ENCODE data around the gene RFTN2. TPM values are rescaled to one million over a fixed set of nuclear protein-coding genes. Genes with fewer than 3 reads are reported as not detected.
"Not testable (repeated sequence)": the region's sequence is repeated elsewhere in the genome, so short reads cannot be mapped to it uniquely, and the experiment has no call there.

The RFTN2 gene
- total RNA-seq, 1 experiment from 2014 or later: 1.5 TPM

DNA sequence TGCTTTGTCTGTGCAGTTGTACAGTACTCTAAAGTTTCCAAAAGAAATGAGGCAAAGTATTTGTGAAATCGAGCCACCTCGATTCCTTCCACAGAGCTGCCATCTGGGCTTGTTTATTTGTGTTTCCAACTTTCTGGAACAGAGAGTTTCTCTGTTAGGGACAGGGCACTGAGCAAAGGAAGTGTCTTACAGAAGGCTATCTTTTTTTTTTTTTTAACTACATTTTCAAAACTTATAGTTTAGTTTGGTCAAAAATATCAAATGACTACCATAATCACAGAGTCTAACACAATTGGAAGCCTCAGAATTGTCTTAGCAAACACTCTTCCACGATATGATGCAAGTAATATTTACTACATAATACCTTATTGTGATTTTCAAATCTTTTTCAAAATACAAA, 796 bp downstream of the RFTN2 start:
- peak; percentile 42 for DNase-seq (ENCODE audit: low spot score)

DNA sequence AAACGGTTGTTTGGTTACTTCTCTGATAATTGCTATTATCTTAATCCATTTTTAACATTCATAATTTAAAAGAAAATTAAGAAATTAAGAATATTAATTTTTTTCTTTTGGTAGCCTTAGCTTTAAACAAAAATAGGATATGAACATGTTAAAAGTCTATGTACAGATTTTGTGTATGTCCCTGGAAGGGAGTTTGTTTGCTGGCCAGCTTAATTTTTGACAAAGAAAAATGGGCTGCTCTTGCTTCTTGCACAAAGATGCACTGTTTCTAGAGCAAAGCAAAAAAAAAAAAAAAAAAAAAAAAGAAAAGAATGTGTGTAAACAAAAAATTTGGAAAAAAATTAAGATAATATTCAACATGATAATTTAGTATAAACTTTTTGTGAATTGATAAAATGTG, 1.3 kb downstream of the RFTN2 start:
- DNase-seq (ENCODE audit: low spot score): no peak

DNA sequence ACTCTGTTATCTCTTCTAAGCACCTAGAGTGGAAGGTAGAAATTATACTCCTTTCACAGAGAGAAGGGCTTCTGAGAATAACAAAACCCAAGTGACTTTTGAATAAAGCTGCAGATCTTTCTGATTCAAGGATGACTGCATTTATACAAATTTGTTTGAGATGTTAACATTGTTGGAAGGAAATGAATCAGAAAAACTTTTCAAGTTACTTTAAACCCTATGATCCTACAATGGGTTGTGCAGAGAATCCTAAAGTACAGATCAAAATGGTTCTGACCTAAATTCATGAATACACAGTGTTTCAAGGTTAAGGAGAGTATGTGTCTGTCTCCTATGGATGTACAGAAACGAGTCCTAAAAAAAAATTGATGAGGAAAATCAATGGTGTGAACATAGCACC, 1.8 kb downstream of the RFTN2 start:
- no peak for DNase-seq (ENCODE audit: low spot score)

DNA sequence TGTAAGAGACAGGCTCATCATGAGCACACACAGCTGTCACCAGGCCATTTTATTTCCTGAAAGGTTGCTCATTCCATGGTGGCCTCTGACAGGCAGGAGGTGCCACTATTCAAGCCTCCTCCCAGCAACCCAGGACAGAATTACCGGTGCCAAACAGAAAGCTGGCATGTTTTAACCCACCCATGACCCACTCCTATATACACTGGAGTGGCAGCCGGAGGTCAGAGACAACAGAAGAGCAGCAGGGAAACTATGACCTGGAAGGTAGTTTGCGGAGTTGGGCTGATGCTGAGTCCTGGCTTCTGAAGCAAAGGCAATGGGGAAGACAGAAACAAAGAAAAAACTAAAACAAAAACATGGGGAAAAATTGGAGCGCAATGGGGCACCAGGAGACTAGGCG, 2.3 kb downstream of the RFTN2 start:
- DNase-seq (ENCODE audit: low spot score): no peak

DNA sequence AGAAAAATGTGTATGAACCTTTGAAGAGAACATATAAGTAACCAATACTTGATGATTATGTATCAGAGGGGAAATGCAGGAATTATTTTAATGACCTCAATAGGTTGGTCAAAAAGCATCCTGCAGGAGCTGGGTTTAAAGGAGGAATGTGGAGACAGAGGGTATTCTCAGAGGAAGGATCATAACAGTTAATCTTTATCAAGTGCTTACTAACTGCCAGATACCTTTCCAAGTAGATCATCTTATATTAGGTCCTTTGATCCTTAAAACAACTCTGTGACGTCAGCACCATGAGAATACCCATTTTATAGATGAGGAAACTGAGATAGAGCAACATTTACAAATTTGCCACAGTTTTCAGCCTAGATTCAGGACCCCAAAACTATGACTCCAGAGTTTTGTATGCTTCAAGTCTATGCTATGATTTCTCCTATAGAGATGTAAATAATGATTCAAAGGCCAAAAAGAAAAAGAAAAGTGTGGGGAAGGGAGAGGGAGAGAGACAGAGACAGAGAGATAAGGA, 3.0 kb downstream of the RFTN2 start:
- DNase-seq (ENCODE audit: low spot score): no peak

DNA sequence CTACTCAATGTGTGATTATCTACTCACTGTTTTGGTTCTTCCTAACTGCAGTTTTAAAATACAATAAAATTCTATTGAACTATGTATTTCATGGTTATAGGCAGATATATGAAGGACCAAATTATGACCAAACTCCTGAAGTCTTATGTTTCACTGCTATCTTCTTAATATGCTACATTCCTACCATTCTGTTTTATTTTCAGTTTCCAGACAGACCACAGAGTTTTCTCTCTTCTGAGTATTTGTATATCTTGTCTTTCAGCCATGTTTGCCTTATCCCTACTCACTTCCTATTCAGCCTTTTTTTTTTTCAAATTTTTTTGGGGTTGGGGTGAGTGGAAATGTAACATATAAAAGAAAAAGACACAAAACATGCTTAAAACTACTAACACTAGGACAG, 6.3 kb downstream of the RFTN2 start:
- DNase-seq (ENCODE audit: low spot score): no peak

DNA sequence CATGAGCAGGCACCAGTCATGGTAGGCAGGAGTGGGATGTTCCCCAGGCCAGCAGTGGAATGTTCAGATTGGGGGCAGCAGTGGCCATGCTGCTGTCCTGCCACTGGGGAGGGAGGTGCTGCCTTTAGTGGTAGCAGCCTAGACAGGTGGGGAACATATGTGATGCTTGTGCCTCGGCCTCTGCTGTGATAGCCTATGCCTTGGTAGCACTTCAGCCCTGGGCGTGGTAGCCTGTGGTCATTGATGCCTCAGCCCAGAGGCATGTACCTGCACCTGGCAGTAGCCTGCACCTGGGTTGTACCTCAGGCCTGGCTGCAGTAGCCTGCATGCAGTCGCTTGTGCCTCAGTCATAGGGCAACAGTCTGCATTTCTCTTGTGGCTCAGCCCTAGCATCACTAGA, 7.1 kb downstream of the RFTN2 start:
- DNase-seq (ENCODE audit: low spot score): no peak

DNA sequence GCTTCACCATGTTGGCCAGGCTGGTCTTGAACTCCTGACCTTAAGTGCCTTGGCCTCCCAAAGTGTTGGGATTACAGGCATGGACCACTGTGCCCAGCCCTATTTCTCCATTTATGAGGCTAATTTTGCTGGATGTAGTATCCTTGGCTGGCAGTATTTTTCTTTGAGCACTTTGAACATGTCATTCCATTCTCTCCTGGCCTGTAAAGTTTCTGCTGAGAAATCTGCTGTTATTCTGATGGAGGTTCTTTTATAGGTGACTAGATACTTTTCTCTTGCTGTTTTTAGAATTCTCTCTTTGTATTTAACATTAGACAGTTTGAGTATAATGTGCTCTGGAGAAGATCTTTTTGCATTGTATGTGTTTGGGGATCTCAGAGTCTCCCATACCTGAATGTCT, 9.1 kb downstream of the RFTN2 start:
- DNase-seq (ENCODE audit: low spot score): no peak

DNA sequence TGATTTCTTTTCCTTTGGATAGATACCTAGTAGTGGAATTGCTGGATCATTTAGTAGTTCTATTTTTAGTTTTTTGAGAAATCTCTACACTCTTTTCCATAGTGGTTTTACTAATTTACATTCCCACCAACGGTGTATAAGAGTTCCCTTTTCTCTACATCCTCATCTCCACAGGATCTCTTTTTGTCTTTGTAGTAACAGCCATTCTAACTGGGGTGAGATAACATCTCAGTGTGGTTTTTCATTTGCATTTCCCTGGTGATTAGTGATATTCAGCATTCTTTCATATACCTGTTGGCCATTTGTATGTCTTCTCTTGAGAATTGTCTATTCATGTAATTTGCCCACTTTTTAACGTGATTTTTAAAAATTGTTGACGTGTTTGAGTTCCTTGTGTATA, 13.8 kb downstream of the RFTN2 start:
- DNase-seq (ENCODE audit: low spot score): no peak

DNA sequence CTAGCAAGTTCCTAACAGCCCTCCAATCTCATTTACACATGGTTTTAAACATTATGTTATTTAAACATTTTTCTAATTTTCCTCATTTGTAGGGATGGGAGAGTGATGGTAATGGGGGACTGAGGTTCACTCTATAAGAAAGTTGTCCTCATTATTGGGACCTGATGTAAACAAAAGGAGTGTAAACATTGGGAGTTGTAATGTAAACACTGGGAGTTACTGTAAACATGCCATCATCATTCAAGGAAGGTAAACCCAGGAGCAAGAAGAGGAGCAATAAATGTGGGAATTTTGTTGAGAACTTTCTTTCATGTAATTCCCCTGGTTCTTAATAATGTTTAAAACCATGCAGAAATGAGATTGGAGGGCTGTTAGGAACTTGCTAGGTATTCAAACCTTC, 17.8 kb downstream of the RFTN2 start:
- DNase-seq (ENCODE audit: low spot score): no peak

DNA sequence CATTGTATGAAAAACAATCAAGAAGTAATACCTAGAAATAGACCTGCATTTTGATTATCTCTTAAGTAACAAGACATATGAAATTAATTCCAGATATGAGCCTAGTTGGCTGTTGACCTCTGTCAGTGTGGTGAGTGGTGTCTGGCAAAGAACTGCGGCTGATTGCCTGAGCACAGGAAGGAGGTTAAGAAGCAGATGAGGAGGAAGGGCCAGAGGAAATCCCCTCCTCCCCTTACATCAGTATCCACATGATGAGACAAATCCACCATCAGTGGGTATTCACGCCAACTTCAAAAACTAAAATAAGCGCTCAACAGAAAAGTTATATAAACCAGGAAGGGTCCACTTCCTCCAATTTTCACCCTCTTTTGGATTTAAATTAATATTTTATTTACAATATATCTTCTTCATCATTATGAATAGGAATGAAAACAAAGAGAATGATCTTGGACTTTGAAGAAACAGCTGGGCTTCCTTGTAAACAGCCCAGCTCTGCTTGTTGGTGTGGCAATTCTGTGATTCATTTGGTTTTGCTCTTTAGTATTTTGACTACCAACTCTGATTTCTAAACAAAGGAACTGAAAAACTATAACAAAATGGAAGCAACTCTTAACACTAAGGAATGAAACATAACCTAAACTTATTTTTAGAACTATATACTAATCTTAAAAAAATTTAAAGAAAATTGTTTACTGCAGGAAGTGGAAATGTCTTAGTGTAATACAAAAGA, 27.3 kb downstream of the RFTN2 start:
- no peak for DNase-seq (ENCODE audit: low spot score)

DNA sequence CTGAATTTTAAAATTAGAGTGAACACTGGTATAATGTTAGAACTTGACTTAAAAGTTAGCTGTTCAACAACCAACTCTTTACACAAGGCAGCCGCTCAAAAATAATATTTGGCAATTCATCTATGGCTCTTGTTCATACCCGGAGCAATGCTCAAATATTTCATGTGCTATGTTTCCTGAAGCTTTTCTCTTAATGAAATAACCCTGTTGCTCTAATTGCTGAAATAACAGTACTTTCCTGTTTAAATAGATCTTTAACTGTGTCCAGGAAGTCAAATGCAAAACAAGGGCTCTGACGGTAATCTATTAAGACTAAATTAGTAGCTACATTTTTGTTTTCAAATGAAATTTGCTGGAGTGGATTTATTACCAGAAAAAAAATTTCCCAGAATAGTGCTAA, 33.7 kb downstream of the RFTN2 start:
- no peak for DNase-seq (ENCODE audit: low spot score)

DNA sequence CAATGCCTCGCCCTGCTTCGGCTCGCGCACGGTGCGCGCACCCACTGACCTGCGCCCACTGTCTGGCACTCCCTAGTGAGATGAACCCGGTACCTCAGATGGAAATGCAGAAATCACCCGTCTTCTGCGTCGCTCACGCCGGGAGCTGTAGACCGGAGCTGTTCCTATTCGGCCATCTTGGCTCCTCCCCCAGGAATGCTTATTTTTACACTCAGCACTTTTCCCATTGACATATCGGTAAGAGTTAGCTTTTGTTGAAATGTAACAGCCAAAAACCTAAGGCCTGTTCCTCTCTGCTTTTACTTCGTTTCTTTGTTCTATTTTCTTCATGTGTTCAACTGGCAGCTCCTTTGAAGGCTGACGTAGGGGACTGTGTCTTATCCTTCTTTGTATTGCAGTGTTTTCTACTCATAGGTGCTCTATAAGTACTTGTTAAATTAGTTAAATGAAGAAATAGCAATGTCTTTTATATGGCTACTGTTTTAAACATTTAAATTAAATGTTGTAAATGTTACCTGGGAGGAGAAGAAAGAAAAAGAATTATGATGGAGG, 34.7 kb downstream of the RFTN2 start:
- DNase-seq (ENCODE audit: low spot score): not testable (repeated sequence)

DNA sequence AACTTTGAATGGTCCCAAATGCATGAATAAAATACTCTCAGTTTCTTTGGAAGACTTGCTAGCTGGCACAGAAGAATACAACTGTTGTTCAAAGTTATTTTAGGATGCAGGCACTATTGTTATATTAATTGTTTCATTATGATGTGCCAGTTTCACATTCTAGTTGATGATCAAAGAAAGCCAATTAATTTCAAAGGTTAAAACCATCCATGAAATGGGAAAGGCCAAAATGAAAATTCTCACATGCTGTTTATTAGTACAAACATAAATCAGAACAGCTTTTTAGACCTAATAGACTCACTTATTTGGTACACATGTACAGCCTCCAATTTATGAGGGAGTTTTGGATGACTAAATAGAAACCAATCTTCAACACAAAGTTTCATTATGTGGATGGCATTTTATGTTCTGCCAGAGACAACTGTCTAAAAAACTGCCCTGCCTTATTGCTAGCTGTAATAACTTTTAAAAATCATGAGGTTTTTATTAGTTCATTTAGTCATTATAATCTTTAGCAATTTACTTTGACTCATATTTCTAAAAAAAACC, 42.2 kb downstream of the RFTN2 start:
- DNase-seq (ENCODE audit: low spot score): no peak

DNA sequence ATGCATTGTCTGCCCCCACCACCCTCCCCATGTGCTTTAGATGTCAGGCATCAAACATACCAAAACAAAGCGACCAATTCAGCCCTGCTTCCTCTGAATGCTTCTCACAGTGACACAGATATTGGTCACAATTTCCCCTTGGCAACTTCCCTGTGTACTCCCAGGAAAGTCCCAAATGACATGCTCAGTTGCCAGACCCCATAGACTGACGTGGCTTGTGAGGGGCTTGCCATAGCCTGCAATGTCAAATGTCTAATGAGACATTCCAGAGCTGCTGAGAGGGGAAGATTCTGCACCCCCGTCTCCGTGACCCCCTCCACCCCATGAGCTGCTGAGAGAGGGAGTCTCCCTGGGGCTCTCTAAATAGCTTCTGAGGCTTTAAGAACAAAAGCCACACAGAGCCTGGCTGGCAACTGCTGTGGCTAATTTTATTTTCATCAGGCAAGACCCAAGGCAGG, 47.3 kb downstream of the RFTN2 start:
- DNase-seq (ENCODE audit: low spot score): no peak

DNA sequence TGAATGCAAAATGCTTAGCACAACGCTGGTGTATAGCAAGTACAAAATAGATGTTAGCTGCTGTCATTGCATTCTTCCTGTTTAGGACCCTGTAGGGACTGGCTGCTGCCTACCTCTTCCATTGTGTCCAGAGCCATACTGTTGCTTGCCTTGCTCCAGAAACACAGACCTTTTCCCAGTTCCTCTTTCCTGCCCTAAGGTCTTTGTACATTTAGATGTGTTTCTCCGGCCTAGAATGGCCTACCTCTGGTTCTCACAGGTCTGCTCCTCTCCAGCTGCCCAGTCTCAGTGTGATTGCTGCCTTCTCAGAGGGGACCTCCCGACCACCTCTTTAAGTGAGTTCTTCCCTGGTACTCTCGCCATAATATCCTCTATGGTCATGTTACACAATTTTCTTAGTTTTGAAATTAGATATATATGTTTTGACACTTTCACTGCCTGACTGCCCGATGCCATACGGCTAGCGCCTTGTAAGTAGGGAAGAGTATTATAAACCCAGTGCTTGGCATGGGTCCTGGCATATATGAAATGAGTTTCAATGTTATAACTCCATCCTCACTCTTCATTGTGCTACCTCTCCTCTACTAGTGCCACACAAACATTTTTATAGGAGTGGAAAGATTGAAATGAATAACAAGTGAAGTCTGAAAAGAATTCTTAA, 48.3 kb downstream of the RFTN2 start:
- no peak for DNase-seq (ENCODE audit: low spot score)

DNA sequence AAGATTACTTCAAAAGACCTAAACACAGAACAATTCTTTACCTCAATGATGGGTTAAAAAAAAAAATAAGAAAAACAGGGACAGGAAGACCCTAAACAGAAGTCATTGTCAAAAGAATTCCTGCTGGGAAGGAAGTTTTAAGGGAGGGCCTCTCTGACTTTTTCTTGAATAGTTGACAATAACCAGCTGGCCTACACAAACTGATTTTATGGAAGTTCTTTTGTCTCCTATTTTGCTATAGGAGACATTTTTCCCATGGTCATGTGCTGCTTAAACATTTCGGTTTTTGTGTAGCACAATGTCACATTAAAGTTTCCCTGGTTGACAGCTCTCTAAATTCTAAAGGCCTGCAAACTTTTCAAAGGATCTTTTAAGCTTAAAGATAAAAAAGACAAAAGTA, 55.3 kb downstream of the RFTN2 start:
- DNase-seq (ENCODE audit: low spot score): no peak

DNA sequence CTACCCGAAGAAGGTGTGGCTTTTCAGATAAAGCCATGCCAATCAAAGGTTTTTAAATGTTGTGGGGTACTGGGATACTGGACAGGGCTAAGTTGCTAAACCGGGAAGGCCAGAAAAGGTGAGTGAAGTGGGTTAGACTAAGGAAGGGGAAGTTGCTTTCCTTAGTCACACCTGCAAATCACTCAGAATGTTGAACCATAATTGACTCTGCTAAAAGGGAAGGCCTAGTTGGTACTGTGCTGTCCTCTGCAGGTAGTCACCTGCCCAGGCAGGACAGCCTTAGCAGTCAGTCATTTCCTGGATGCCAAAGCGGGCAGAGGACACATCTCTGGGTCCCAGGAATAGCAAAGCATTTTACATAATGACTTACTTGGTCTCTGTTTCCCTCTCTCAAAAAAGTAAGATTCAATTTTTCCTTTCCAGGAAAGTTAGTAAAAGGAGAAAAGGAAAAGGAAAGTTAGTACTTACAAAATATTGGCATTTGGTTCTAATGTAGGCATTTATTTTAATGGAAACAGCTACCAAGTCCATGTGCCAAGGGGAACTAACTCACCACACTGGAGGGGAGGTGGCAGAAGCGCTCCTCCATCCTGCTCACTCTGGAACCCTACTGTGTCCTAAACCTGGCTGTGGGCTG, 60.3 kb downstream of the RFTN2 start:
- DNase-seq (ENCODE audit: low spot score): no peak

DNA sequence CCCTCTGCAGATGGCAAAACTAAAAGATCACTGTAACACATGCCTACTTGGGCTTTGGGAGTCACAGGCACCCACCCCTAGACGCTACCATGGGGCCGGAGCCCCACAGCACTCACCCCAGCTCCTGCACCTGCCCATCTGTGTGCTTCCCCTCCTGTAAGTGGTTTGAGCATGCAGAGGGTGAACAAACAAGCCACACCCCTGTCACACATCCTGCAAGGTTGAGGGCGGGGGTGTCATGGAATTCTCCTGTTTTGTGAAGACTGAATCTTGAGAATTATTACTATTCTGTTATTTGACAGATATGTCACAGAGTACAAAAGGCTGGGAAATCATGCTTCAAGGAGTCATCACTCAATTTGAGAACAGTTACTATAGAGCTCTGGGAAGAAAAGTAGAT, 60.9 kb downstream of the RFTN2 start:
- DNase-seq (ENCODE audit: low spot score): no peak

DNA sequence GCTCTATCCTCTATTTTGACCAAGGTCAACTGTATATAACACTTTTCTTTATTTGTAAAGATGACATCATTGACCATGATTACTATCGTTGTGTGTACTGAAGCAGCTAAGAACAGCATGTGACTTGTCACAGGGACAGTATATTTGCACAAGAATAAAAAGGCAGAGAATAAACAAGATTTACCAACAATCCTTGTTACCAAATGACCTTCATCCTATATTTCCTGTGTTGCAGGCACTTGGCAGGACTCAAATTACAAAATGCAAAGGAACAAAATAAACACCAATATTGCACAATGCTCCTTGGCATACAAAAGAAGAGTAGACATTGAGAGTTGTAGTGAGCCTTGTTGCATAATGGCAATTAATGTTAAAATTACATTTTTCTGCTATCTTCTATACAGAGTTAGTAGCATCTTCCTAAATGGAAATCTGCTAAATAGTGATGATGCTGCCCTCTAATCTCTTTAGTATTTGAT, 61.8 kb downstream of the RFTN2 start:
- peak; percentile 68 for DNase-seq (ENCODE audit: low spot score)

DNA sequence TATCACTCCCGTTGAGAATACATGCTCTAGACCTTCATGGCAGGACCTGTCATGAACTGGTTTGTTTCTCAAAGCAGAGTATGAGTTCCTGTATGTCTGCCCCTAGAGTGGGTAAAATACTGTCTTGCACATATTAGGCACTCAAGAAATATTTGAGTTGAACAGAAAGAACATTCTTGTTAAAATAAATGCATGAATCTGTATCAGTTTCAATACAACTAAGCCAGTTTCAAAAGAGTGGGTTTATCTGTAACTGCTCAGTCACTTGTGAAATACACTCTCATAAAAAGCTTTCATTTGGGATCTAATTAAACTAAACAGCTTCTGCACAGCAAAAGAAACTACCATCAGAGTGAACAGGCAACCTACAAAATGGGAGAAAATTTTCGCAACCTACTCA, 69.2 kb downstream of the RFTN2 start:
- no peak for DNase-seq (ENCODE audit: low spot score)

All from H4 (cell line).